Measurements from ENCODE around the gene MPHOSPH9. TPM values are rescaled to one million over a fixed set of nuclear protein-coding genes. Genes with fewer than 3 reads are reported as not detected.

MPHOSPH9 gene
- total RNA-seq, 1 experiment from 2014 or later, result 43.1 TPM

GRCh38 chr12:123113026-123113425 lies 119.9 kb downstream of the MPHOSPH9 start:
- Histone ChIP-seq H3K27me3 (replicated peaks; ENCODE audit: control insufficient read depth, insufficient read depth, low read length) (no peaks in the 10 kb centered on the region), H3K4me3 (ENCODE audit: low read depth, low read length) (no peak overlapping the region), H3K4me1 (no peaks in the 10 kb centered on the region), H3K36me3 (ENCODE audit: control insufficient read depth, insufficient read depth, low read length) (no peaks in the 10 kb centered on the region), H3K9me3 (no peaks in the 10 kb centered on the region)
- H3K36me3 Mint-ChIP-seq (ENCODE audit: insufficient read depth, unreplicated experiment), result no peaks in the 10 kb centered on the region
- ChIA-PET POLR2A (no interaction called here), CTCF (interaction anchor here (0.7 kb wide), 1 partner anchor 78 kb away, joined by 5 read pairs; no protein-coding TSS in a partner anchor)
- H3K9me3 Mint-ChIP-seq (ENCODE audit: unreplicated experiment), result no peaks in the 10 kb centered on the region
- no peaks in the 10 kb centered on the region for H3K4me1 Mint-ChIP-seq (ENCODE audit: low read depth, unreplicated experiment)
- intact Hi-C loops (cut with micrococcal nuclease; ENCODE audit: unreplicated experiment), result no loop called here
- no peak for DNase-seq
- H3K4me3 Mint-ChIP-seq (ENCODE audit: unreplicated experiment), result no peak overlapping the region
- no peaks in the 10 kb centered on the region for H3K27me3 Mint-ChIP-seq (ENCODE audit: insufficient read depth, unreplicated experiment)
- BruUV-seq (replicated peaks), result no TSS peak
- TF ChIP-seq CTCF (IDR thresholded peaks at IDR 0.05; ENCODE audit: insufficient read depth in 1 of 2, low read depth in 1 of 2, low read length in 1 of 2, severe bottlenecking in 1 of 2, unreplicated experiment in 1 of 2), result no peak
- no peak overlapping the region for H3K27ac Mint-ChIP-seq (ENCODE audit: unreplicated experiment)

GRCh38 chr12:123111498-123112165 lies 121.3 kb downstream of the MPHOSPH9 start:
- H3K4me3 ChIP-seq (ENCODE audit: low read depth, low read length), result no peak overlapping the region
- ChIA-PET CTCF (no interaction called here), POLR2A (no interaction called here)
- H3K27ac Mint-ChIP-seq (ENCODE audit: unreplicated experiment), result no peak overlapping the region
- no peak overlapping the region for H3K4me3 Mint-ChIP-seq (ENCODE audit: unreplicated experiment)
- no peaks in the 10 kb centered on the region for H3K36me3 Mint-ChIP-seq (ENCODE audit: insufficient read depth, unreplicated experiment)
- H3K4me1 ChIP-seq, result no peaks in the 10 kb centered on the region
- no peak for TF ChIP-seq CTCF (IDR thresholded peaks at IDR 0.05; ENCODE audit: insufficient read depth in 1 of 2, low read depth in 1 of 2, low read length in 1 of 2, severe bottlenecking in 1 of 2, unreplicated experiment in 1 of 2)
- no peaks in the 10 kb centered on the region for H3K27me3 ChIP-seq (replicated peaks; ENCODE audit: control insufficient read depth, insufficient read depth, low read length)
- BruUV-seq (replicated peaks), result no TSS peak
- H3K36me3 ChIP-seq (ENCODE audit: control insufficient read depth, insufficient read depth, low read length), result no peaks in the 10 kb centered on the region
- no peaks in the 10 kb centered on the region for H3K27me3 Mint-ChIP-seq (ENCODE audit: insufficient read depth, unreplicated experiment)
- H3K9me3 Mint-ChIP-seq (ENCODE audit: unreplicated experiment), result no peaks in the 10 kb centered on the region
- H3K9me3 ChIP-seq, result no peaks in the 10 kb centered on the region
- H3K4me1 Mint-ChIP-seq (ENCODE audit: low read depth, unreplicated experiment), result no peaks in the 10 kb centered on the region
- no peak for DNase-seq
- intact Hi-C loops (cut with micrococcal nuclease; ENCODE audit: unreplicated experiment), result no loop called here

GRCh38 chr12:123109319-123109772 lies 123.6 kb downstream of the MPHOSPH9 start:
- H3K27me3 Mint-ChIP-seq (ENCODE audit: insufficient read depth, unreplicated experiment), result no peaks in the 10 kb centered on the region
- no peaks in the 10 kb centered on the region for H3K36me3 ChIP-seq (ENCODE audit: control insufficient read depth, insufficient read depth, low read length)

More at GRCh38 chr12:123109319-123109772, 123.6 kb downstream of the MPHOSPH9 start:
- ChIA-PET POLR2A (no interaction called here), CTCF (no interaction called here)
- Mint-ChIP-seq H3K4me3 (ENCODE audit: unreplicated experiment) (no peak overlapping the region), H3K27ac (ENCODE audit: unreplicated experiment) (no peak overlapping the region), H3K36me3 (ENCODE audit: insufficient read depth, unreplicated experiment) (no peaks in the 10 kb centered on the region), H3K4me1 (ENCODE audit: low read depth, unreplicated experiment) (no peaks in the 10 kb centered on the region), H3K9me3 (ENCODE audit: unreplicated experiment) (no peaks in the 10 kb centered on the region)
- intact Hi-C loops (cut with micrococcal nuclease; ENCODE audit: unreplicated experiment), result no loop called here
- Histone ChIP-seq H3K27me3 (replicated peaks; ENCODE audit: control insufficient read depth, insufficient read depth, low read length) (no peaks in the 10 kb centered on the region), H3K9me3 (no peaks in the 10 kb centered on the region), H3K4me1 (no peaks in the 10 kb centered on the region), H3K4me3 (ENCODE audit: low read depth, low read length) (no peak overlapping the region)
- DNase-seq, result no peak
- no TSS peak for BruUV-seq (replicated peaks)
- no peak for TF ChIP-seq CTCF (IDR thresholded peaks at IDR 0.05; ENCODE audit: insufficient read depth in 1 of 2, low read depth in 1 of 2, low read length in 1 of 2, severe bottlenecking in 1 of 2, unreplicated experiment in 1 of 2)
